IMR-90 (cell line): Measurements from ENCODE around the gene COL11A2. TPM values are rescaled to one million over a fixed set of nuclear protein-coding genes. Genes with fewer than 3 reads are reported as not detected.

ENCODE experiments used
- ATAC-seq: fragments of 200-7000 bp; cut with Tn5 transposase; 2 replicates; pipeline ENCODE4 v1.9.1; 2020; ENCODE audit warnings: low read depth, mild to moderate bottlenecking, moderate library complexity
- BruUV-seq: library from RNA; stranded (reverse); fragments of 400-500 nt; replicated peaks from 2 replicates; lab custom pipeline; 2021; lab: Mats Ljungman, UMichigan
- CTCF ChIA-PET: fragments of 300-600 bp; formaldehyde crosslinking; extraction: SDS; loops from one replicate; lab custom pipeline; 2021; ENCODE audit warnings: antibody characterized with exemption; lab: Yijun Ruan, JAX
- POLR2A ChIA-PET: fragments of 300-600 bp; sonication (Branson Sonifier 250); formaldehyde crosslinking; loops from one replicate; lab custom pipeline; 2022; ENCODE audit warnings: antibody characterized with exemption; ENCODE audit not compliant: unreplicated experiment; lab: Charles Lee
- DNase-seq: peaks from one replicate; pipeline ENCODE4 v3.0.0; 2013
- H2AFZ ChIP-seq: replicated peaks from 2 replicates; pipeline ENCODE3; 2013; ENCODE audit warnings: low read length, mild to moderate bottlenecking; ENCODE audit not compliant: poor library complexity
- H2AK5ac ChIP-seq: 2 replicates; pipeline ENCODE4 v1.6.1; 2013; ENCODE audit warnings: low read depth, low read length, inconsistent platforms
- H2AK9ac ChIP-seq: replicated peaks from 2 replicates; pipeline ENCODE3; 2013; ENCODE audit warnings: mild to moderate bottlenecking, low read depth, low read length, moderate library complexity; ENCODE audit not compliant: poor library complexity
- H2BK120ac ChIP-seq: 2 replicates; pipeline ENCODE4 v1.6.1; 2013; ENCODE audit warnings: low read depth, low read length, inconsistent platforms
- H2BK15ac ChIP-seq: 3 replicates; pipeline ENCODE4 v1.6.1; 2013; ENCODE audit warnings: low read depth, low read length, inconsistent platforms
- H2BK20ac ChIP-seq: 2 replicates; pipeline ENCODE4 v1.6.1; 2013; ENCODE audit warnings: low read depth, mild to moderate bottlenecking, inconsistent platforms, low read length, moderate library complexity
- H2BK5ac ChIP-seq: 2 replicates; pipeline ENCODE4 v1.6.1; 2013; ENCODE audit warnings: mild to moderate bottlenecking, low read depth, low read length, inconsistent platforms; ENCODE audit not compliant: poor library complexity, severe bottlenecking
- H3K14ac ChIP-seq: replicated peaks from 2 replicates; pipeline ENCODE4 v1.6.1; 2013; ENCODE audit warnings: low read depth, low read length, inconsistent platforms
- H3K18ac ChIP-seq: 2 replicates; pipeline ENCODE4 v1.6.1; 2013; ENCODE audit warnings: low read depth, low read length, control low read depth
- H3K23ac ChIP-seq: 2 replicates; pipeline ENCODE4 v1.6.1; 2013; ENCODE audit warnings: low read depth, low read length, inconsistent platforms
- H3K27ac ChIP-seq: 2 replicates; pipeline ENCODE4 v1.5.1; 2013; ENCODE audit warnings: mild to moderate bottlenecking, control low read depth, low read length; ENCODE audit not compliant: insufficient read depth
- H3K27me3 ChIP-seq: 2 replicates; pipeline ENCODE4 v1.6.1; 2013; ENCODE audit warnings: low read length; ENCODE audit not compliant: control insufficient read depth, insufficient read depth
- H3K36me3 ChIP-seq: 2 replicates; pipeline ENCODE4 v1.6.1; 2013; ENCODE audit warnings: low read length, mixed read lengths; ENCODE audit not compliant: control insufficient read depth, insufficient read depth
- H3K4ac ChIP-seq: 2 replicates; pipeline ENCODE4 v1.6.1; 2013; ENCODE audit warnings: low read depth, low read length, inconsistent platforms
- H3K4me1 ChIP-seq: 2 replicates; pipeline ENCODE4 v1.6.1; 2013; ENCODE audit warnings: low read length, mixed read lengths; ENCODE audit not compliant: control insufficient read depth, insufficient read depth
- H3K4me2 ChIP-seq: 2 replicates; pipeline ENCODE4 v1.6.1; 2013; ENCODE audit warnings: low read depth, mild to moderate bottlenecking, control low read depth, low read length, moderate library complexity
- H3K4me3 ChIP-seq: 2 replicates; pipeline ENCODE4 v1.5.1; 2013; ENCODE audit warnings: low read depth, mild to moderate bottlenecking, control low read depth, low read length, moderate library complexity; ENCODE audit not compliant: insufficient read depth
- H3K56ac ChIP-seq: 2 replicates; pipeline ENCODE4 v1.6.1; 2013; ENCODE audit warnings: low read length, inconsistent platforms; ENCODE audit not compliant: insufficient read depth; ENCODE audit errors: extremely low read depth
- H3K79me1 ChIP-seq, 2 experiments: 2 replicates each; pipeline ENCODE4 v1.6.1; 2013; ENCODE audit warnings: low read length in 2 of 2, inconsistent platforms in 1 of 2, low read depth in 1 of 2
- H3K9ac ChIP-seq: 2 replicates; pipeline ENCODE4 v1.6.1; 2013; ENCODE audit warnings: low read depth, low read length, control low read depth
- H3K9me1 ChIP-seq: 2 replicates; pipeline ENCODE4 v1.6.1; 2013; ENCODE audit warnings: low read length, inconsistent platforms; ENCODE audit not compliant: insufficient read depth
- H3K9me3 ChIP-seq: 2 replicates; pipeline ENCODE4 v1.6.1; 2013; ENCODE audit warnings: low read length; ENCODE audit not compliant: control insufficient read depth, insufficient read depth
- H4K20me1 ChIP-seq: 2 replicates; pipeline ENCODE4 v1.6.1; 2013; ENCODE audit warnings: low read length, inconsistent platforms; ENCODE audit not compliant: insufficient read depth
- H4K5ac ChIP-seq: 2 replicates; pipeline ENCODE4 v1.6.1; 2013; ENCODE audit warnings: mild to moderate bottlenecking, low read depth, low read length, control low read depth
- H4K8ac ChIP-seq, 2 experiments: 2 replicates each; pipeline ENCODE4 v1.6.1; 2013; ENCODE audit warnings: low read depth in 2 of 2, low read length in 2 of 2, control low read depth in 1 of 2, inconsistent platforms in 1 of 2
- H4K91ac ChIP-seq: 2 replicates; pipeline ENCODE4 v1.6.1; 2013; ENCODE audit warnings: low read depth, low read length, inconsistent platforms; ENCODE audit not compliant: insufficient read depth
- CTCF ChIP-seq: conservative IDR thresholded peaks from 2 replicates; pipeline ENCODE4 v1.5.1; 2012; ENCODE audit warnings: mild to moderate bottlenecking, low read depth, low read length, improper control_type of control experiment
- MAFK ChIP-seq: IDR thresholded peaks from 2 replicates; pipeline ENCODE4 v1.6.1; 2012; ENCODE audit warnings: low read depth, low read length, improper control_type of control experiment
- NFE2L2 ChIP-seq: fragments of 150-350 bp; IDR thresholded peaks from 2 replicates; pipeline ENCODE4 v1.6.1; 2016; ENCODE audit warnings: low read depth, mild to moderate bottlenecking, low read length
- WGBS, 2 experiments: methylation state at CpG; one replicate each; pipeline versions ENCODE4 v1.1.5 to v1.1.7; 2013; ENCODE audit warnings: missing lambda C conversion rate in 2 of 2; ENCODE audit not compliant: insufficient read length in 1 of 2; ENCODE audit errors: extremely low coverage in 2 of 2; 5-methylcytosine and 5-hydroxymethylcytosine counted together
- dilution Hi-C: fragments of 300-500 bp; cut with HindIII; formaldehyde crosslinking; loops from one replicate; pipeline ENCODE4 v1.14.3; 2018; ENCODE audit warnings: low sequenced_read_pairs; ENCODE audit not compliant: unreplicated experiment
- in situ Hi-C: fragments of 300-500 bp; cut with MboI; formaldehyde crosslinking; loops from 3 replicates; pipeline ENCODE4 v1.14.3; 2019; ENCODE audit warnings: low sequenced_read_pairs, inconsistent platforms, mixed read lengths
- intact Hi-C: fragments of 100-400 bp; cut with micrococcal nuclease; formaldehyde crosslinking; loops from 2 replicates; pipeline ENCODE4 v1.10.0; 2022
- polyA plus RNA-seq, 3 experiments: library from polyadenylated mRNA; depleted of rRNA; stranded (reverse); fragments of >200 nt; gene quantifications; 2 replicates each; pipeline ENCODE4 v1.2.3, GENCODE V29; 2012; ENCODE audit warnings: low replicate concordance in 1 of 3
- total RNA-seq: library from RNA; depleted of rRNA; stranded (reverse); fragments of >200 nt; gene quantifications from 2 replicates; pipeline ENCODE4 v1.2.3, GENCODE V29; 2012

The COL11A2 gene
- total and polyA plus RNA-seq, 2 of the 4 experiments (the other 2 are of a cell fraction), result under 0.01 to 0.38 TPM

GRCh38 chr6:33192105-33192646 is at the start of gene COL11A2 (continued):
- no peak for TF ChIP-seq CTCF
- no peak for TF ChIP-seq NFE2L2

GRCh38 chr6:33241968-33242367 is 49.7 kb upstream of the COL11A2 start:
- intact Hi-C loops, result no loop called here
- no CpG with 5 or more reads among the region's 3 CpGs for WGBS, 2 experiments
- POLR2A ChIA-PET, result no interaction called here

More at GRCh38 chr6:33241968-33242367, 49.7 kb upstream of the COL11A2 start:
- DNase-seq (no peak), ATAC-seq (no peak)
- Histone ChIP-seq H2BK120ac (no peak overlapping the region), H4K8ac (no peak overlapping the region), H2BK20ac (no peak overlapping the region), H3K23ac (no peak overlapping the region), H2BK5ac (no peak overlapping the region), H4K20me1 (no peaks in the 10 kb centered on the region), H3K56ac (no peak overlapping the region), H3K14ac (no peak overlapping the region), H3K4me2 (no peak overlapping the region), H3K36me3 (no peaks in the 10 kb centered on the region), H2BK15ac (no peak overlapping the region), H3K27ac (no peak overlapping the region), H4K5ac (no peak overlapping the region), H2AK5ac (no peak overlapping the region), H3K9me3 (no peaks in the 10 kb centered on the region), H2AK9ac (no peak overlapping the region), H3K79me1 (no peaks in the 10 kb centered on the region), H3K27me3 (peaks cover 29% of the 10 kb centered on the region), H2AFZ (no peak overlapping the region), H3K9me1 (no peaks in the 10 kb centered on the region), H4K91ac (no peak overlapping the region), H3K18ac (no peak overlapping the region), H3K4me1 (no peaks in the 10 kb centered on the region), H3K9ac (no peak overlapping the region), H3K4ac (no peak overlapping the region), H3K4me3 (no peak overlapping the region)
- dilution Hi-C loops, result no loop called here
- TF ChIP-seq NFE2L2, result no peak
- no peak for TF ChIP-seq MAFK
- no TSS peak for BruUV-seq
- in situ Hi-C loops, result loop anchor here (10.0 kb wide), 1 partner anchor 117 kb away; no protein-coding TSS in a partner anchor
- CTCF ChIA-PET, result no interaction called here
